Karpas-422 (cell line): ENCODE results near the gene DCAF7. TPM values are rescaled to one million over a fixed set of nuclear protein-coding genes. Genes with fewer than 3 reads are reported as not detected.

Experiments used
- DNase-seq: peaks from one replicate; pipeline ENCODE4 v3.0.0-alpha.2; 2015
- H2AFZ ChIP-seq: fragments of 200-600 bp; sonication (generic); 2 replicates; pipeline ENCODE4 v1.6.1; 2014; ENCODE audit warnings: antibody characterized with exemption, low read length, mixed read lengths
- H3K27ac ChIP-seq: fragments of 200-600 bp; sonication (generic); 2 replicates; pipeline ENCODE4 v1.5.1; 2014; ENCODE audit warnings: mild to moderate bottlenecking, low read length, moderate library complexity
- H3K27me3 ChIP-seq: fragments of 200-600 bp; sonication (generic); 2 replicates; pipeline ENCODE4 v1.6.1; 2014; ENCODE audit warnings: low read length, mixed read lengths
- H3K36me3 ChIP-seq: fragments of 200-600 bp; sonication (generic); 2 replicates; pipeline ENCODE4 v1.6.1; 2014; ENCODE audit warnings: low read length, mixed read lengths; ENCODE audit not compliant: insufficient read depth
- H3K4me1 ChIP-seq: fragments of 200-600 bp; sonication (generic); 2 replicates; pipeline ENCODE4 v1.6.1; 2014; ENCODE audit warnings: mild to moderate bottlenecking, low read length, mixed read lengths
- H3K4me2 ChIP-seq: fragments of 200-600 bp; sonication (generic); 2 replicates; pipeline ENCODE4 v1.6.1; 2014; ENCODE audit warnings: low read length, low read depth, mild to moderate bottlenecking; ENCODE audit not compliant: poor library complexity, severe bottlenecking
- H3K4me3 ChIP-seq: fragments of 200-600 bp; sonication (generic); 2 replicates; pipeline ENCODE4 v1.5.1; 2014; ENCODE audit warnings: mild to moderate bottlenecking, antibody characterized with exemption, low read length, mixed read lengths
- H3K79me2 ChIP-seq: fragments of 200-600 bp; sonication (generic); 2 replicates; pipeline ENCODE4 v1.6.1; 2014; ENCODE audit warnings: mild to moderate bottlenecking, low read length, mixed read lengths
- H3K9ac ChIP-seq: fragments of 200-600 bp; sonication (generic); 2 replicates; pipeline ENCODE4 v1.6.0; 2014; ENCODE audit warnings: low read length
- H3K9me2 ChIP-seq: fragments of 200-600 bp; sonication (generic), shearing (Covaris generic); replicated peaks from 2 replicates; pipeline ENCODE4 v1.6.0; 2014; ENCODE audit warnings: mild to moderate bottlenecking, low read length, moderate library complexity; ENCODE audit not compliant: insufficient read depth
- H3K9me3 ChIP-seq: fragments of 300-700, 200-600 bp; sonication (generic); 2 replicates; pipeline ENCODE4 v1.6.1; 2014; ENCODE audit warnings: low read length, mixed read lengths
- H4K20me1 ChIP-seq: fragments of 200-600 bp; sonication (generic); 2 replicates; pipeline ENCODE4 v1.6.1; 2014; ENCODE audit warnings: mild to moderate bottlenecking, antibody characterized with exemption, low read length, low read depth; ENCODE audit not compliant: insufficient read depth
- total RNA-seq: library from RNA; depleted of rRNA; stranded (reverse); fragments of >200 nt; shearing (Covaris generic); gene quantifications from 2 replicates; pipeline ENCODE4 v1.2.3, GENCODE V29; 2014; ENCODE audit warnings: low replicate concordance

The DCAF7 gene
- total RNA-seq, 1 experiment from 2014 or later: 72.3 TPM

DNA sequence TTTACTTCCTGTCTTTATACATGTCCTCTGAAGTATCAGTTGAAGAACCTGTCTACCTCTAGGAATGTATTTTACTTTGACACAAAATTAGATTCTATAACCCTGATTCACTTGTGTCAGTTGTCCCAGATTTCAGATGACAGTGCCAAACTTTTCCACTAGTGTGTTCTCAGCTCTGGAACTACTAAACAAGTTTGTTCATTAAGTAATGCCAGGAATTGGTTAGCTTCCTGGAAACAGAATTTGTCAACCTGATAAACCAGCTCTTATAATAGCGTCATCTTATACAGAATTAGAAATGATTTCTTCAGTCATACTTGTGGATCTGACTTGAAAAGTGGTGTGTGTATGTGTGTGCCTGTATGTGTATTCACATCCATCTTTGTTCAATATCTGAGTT lies 79.3 kb downstream of the DCAF7 start:
- Histone ChIP-seq H3K4me2 (no peak overlapping the region), H3K9me3 (no peaks in the 10 kb centered on the region), H4K20me1 (no peaks in the 10 kb centered on the region), H3K79me2 (peaks cover 70% of the 10 kb centered on the region), H3K27me3 (no peaks in the 10 kb centered on the region), H3K27ac (no peak overlapping the region), H3K4me1 (peaks cover 10% of the 10 kb centered on the region), H3K9me2 (no peaks in the 10 kb centered on the region), H3K4me3 (no peak overlapping the region), H3K9ac (no peak overlapping the region), H3K36me3 (no peaks in the 10 kb centered on the region), H2AFZ (no peak overlapping the region)
- no peak for DNase-seq

GRCh38 chr17:63631062-63631461 lies 80.8 kb downstream of the DCAF7 start:
- H3K9ac ChIP-seq: no peak overlapping the region
- H3K4me1 ChIP-seq: peaks cover 9% of the 10 kb centered on the region
- H3K36me3 ChIP-seq: peaks cover 5% of the 10 kb centered on the region; the same call in 1 of the 2 replicates
- DNase-seq: no peak
- no peaks in the 10 kb centered on the region for H3K9me2 ChIP-seq
- no peaks in the 10 kb centered on the region for H3K9me3 ChIP-seq
- H3K4me2 ChIP-seq: no peak overlapping the region
- H3K27me3 ChIP-seq: no peaks in the 10 kb centered on the region
- peaks cover 56% of the 10 kb centered on the region for H3K79me2 ChIP-seq
- no peaks in the 10 kb centered on the region for H4K20me1 ChIP-seq
- H3K27ac ChIP-seq: no peak overlapping the region
- no peak overlapping the region for H2AFZ ChIP-seq
- no peak overlapping the region for H3K4me3 ChIP-seq

GRCh38 chr17:63631626-63632025 lies 81.3 kb downstream of the DCAF7 start:
- H3K9ac ChIP-seq: no peak overlapping the region
- no peak overlapping the region for H2AFZ ChIP-seq
- no peak overlapping the region for H3K4me2 ChIP-seq
- H3K4me1 ChIP-seq: peaks cover 9% of the 10 kb centered on the region
- no peaks in the 10 kb centered on the region for H3K9me3 ChIP-seq
- no peak overlapping the region for H3K27ac ChIP-seq
- no peaks in the 10 kb centered on the region for H3K27me3 ChIP-seq
- no peaks in the 10 kb centered on the region for H4K20me1 ChIP-seq
- H3K4me3 ChIP-seq: no peak overlapping the region
- H3K36me3 ChIP-seq: peaks cover 5% of the 10 kb centered on the region; the same call in 1 of the 2 replicates
- peaks cover 50% of the 10 kb centered on the region for H3K79me2 ChIP-seq
- no peaks in the 10 kb centered on the region for H3K9me2 ChIP-seq
- DNase-seq: no peak

- Histone ChIP-seq H3K9me3 (no peaks in the 10 kb centered on the region), H4K20me1 (no peaks in the 10 kb centered on the region), H3K4me2 (no peak overlapping the region), H3K36me3 (peaks cover 5% of the 10 kb centered on the region; the same call in 1 of the 2 replicates), H3K4me3 (no peak overlapping the region), H3K27me3 (no peaks in the 10 kb centered on the region), H3K27ac (no peak overlapping the region), H3K4me1 (peaks cover 9% of the 10 kb centered on the region), H3K9me2 (no peaks in the 10 kb centered on the region), H3K79me2 (peaks cover 32% of the 10 kb centered on the region), H2AFZ (no peak overlapping the region), H3K9ac (no peak overlapping the region)
- no peak for DNase-seq
Observed at GRCh38 chr17:63633742-63634141, 83.5 kb downstream of the DCAF7 start.

- H3K9ac ChIP-seq: no peak overlapping the region
- H3K9me2 ChIP-seq: no peaks in the 10 kb centered on the region
- no peaks in the 10 kb centered on the region for H3K9me3 ChIP-seq
- no peaks in the 10 kb centered on the region for H3K27me3 ChIP-seq
- H3K79me2 ChIP-seq: peaks cover 28% of the 10 kb centered on the region
- no peak for DNase-seq
- H3K4me1 ChIP-seq: peaks cover 9% of the 10 kb centered on the region
- no peak overlapping the region for H2AFZ ChIP-seq
- H3K36me3 ChIP-seq: peaks cover 5% of the 10 kb centered on the region; the same call in 1 of the 2 replicates
- no peaks in the 10 kb centered on the region for H4K20me1 ChIP-seq
- no peak overlapping the region for H3K4me3 ChIP-seq
- H3K4me2 ChIP-seq: no peak overlapping the region
- H3K27ac ChIP-seq: no peak overlapping the region
Observed at GRCh38 chr17:63634163-63634562, 83.9 kb downstream of the DCAF7 start.

GRCh38 chr17:63634816-63635215 lies 84.5 kb downstream of the DCAF7 start:
- Histone ChIP-seq H2AFZ (no peak overlapping the region), H3K4me1 (peaks cover 9% of the 10 kb centered on the region), H3K9ac (no peak overlapping the region), H3K9me3 (no peaks in the 10 kb centered on the region), H3K9me2 (no peaks in the 10 kb centered on the region), H3K27me3 (no peaks in the 10 kb centered on the region), H3K27ac (no peak overlapping the region), H3K4me3 (no peak overlapping the region), H3K4me2 (no peak overlapping the region), H4K20me1 (no peaks in the 10 kb centered on the region), H3K36me3 (peaks cover 5% of the 10 kb centered on the region; the same call in 1 of the 2 replicates), H3K79me2 (peaks cover 22% of the 10 kb centered on the region)
- DNase-seq: no peak

- no peak overlapping the region for H3K9ac ChIP-seq
- H3K9me2 ChIP-seq: no peaks in the 10 kb centered on the region
- peaks cover 9% of the 10 kb centered on the region for H3K4me1 ChIP-seq
- no peak overlapping the region for H3K4me2 ChIP-seq
- H3K36me3 ChIP-seq: peaks cover 5% of the 10 kb centered on the region; the same call in 1 of the 2 replicates
- H3K9me3 ChIP-seq: no peaks in the 10 kb centered on the region
- DNase-seq: no peak
- no peak overlapping the region for H3K4me3 ChIP-seq
- H3K27me3 ChIP-seq: no peaks in the 10 kb centered on the region
- H3K79me2 ChIP-seq: peaks cover 18% of the 10 kb centered on the region
- H3K27ac ChIP-seq: no peak overlapping the region
- H2AFZ ChIP-seq: no peak overlapping the region
- H4K20me1 ChIP-seq: no peaks in the 10 kb centered on the region
Observed at GRCh38 chr17:63635290-63635689, 85.0 kb downstream of the DCAF7 start.

GRCh38 chr17:63635787-63636186 lies 85.5 kb downstream of the DCAF7 start:
- Histone ChIP-seq H3K4me1 (peaks cover 9% of the 10 kb centered on the region), H3K4me2 (no peak overlapping the region), H3K36me3 (peaks cover 5% of the 10 kb centered on the region; the same call in 1 of the 2 replicates), H3K79me2 (peaks cover 13% of the 10 kb centered on the region), H3K4me3 (no peak overlapping the region), H3K27ac (no peak overlapping the region), H3K27me3 (no peaks in the 10 kb centered on the region), H3K9me3 (no peaks in the 10 kb centered on the region), H3K9me2 (no peaks in the 10 kb centered on the region), H4K20me1 (no peaks in the 10 kb centered on the region), H2AFZ (no peak overlapping the region), H3K9ac (no peak overlapping the region)
- no peak for DNase-seq

- Histone ChIP-seq H3K9me2 (no peaks in the 10 kb centered on the region), H2AFZ (no peak overlapping the region), H3K79me2 (no peaks in the 10 kb centered on the region), H3K4me2 (no peak overlapping the region), H3K36me3 (peaks cover 5% of the 10 kb centered on the region; the same call in 1 of the 2 replicates), H3K4me3 (no peak overlapping the region), H3K4me1 (peaks cover 18% of the 10 kb centered on the region), H3K27ac (no peak overlapping the region), H3K9ac (no peak overlapping the region), H3K9me3 (no peaks in the 10 kb centered on the region), H3K27me3 (no peaks in the 10 kb centered on the region), H4K20me1 (no peaks in the 10 kb centered on the region)
- DNase-seq: no peak
Observed at GRCh38 chr17:63639125-63639524, 88.8 kb downstream of the DCAF7 start.
